Subcutaneous abdominal adipose tissue (tissue), 5 donors: Measurements from ENCODE around the gene NEK7.
"Not testable (repeated sequence)": the region's sequence is repeated elsewhere in the genome, so short reads cannot be mapped to it uniquely, and the experiment has no call there.

Source experiments
- H3K27ac ChIP-seq: one replicate; pipeline ENCODE4 v1.7.0; 2013; ENCODE audit warnings: low read depth, mild to moderate bottlenecking, inconsistent platforms, low read length, moderate library complexity
- H3K27me3 ChIP-seq, 5 donors: one replicate each; pipeline ENCODE4 v1.7.0; 2013; ENCODE audit warnings: low read length in 5 of 5, inconsistent platforms in 1 of 5; ENCODE audit not compliant: control insufficient read depth in 5 of 5, insufficient read depth in 4 of 5
- H3K36me3 ChIP-seq, 5 donors: one replicate each; pipeline ENCODE4 v1.7.0; 2013; ENCODE audit warnings: low read length in 5 of 5; ENCODE audit not compliant: control insufficient read depth in 5 of 5, insufficient read depth in 5 of 5
- H3K4me1 ChIP-seq, 5 donors: one replicate each; pipeline ENCODE4 v1.7.0; 2013; ENCODE audit warnings: low read length in 5 of 5, mild to moderate bottlenecking in 3 of 5, moderate library complexity in 1 of 5; ENCODE audit not compliant: control insufficient read depth in 5 of 5, insufficient read depth in 5 of 5
- H3K4me3 ChIP-seq, 5 donors: one replicate each; pipeline ENCODE4 v1.7.0; 2013; ENCODE audit warnings: low read length in 5 of 5, low read depth in 1 of 5
- H3K9ac ChIP-seq, 5 donors: one replicate each; pipeline ENCODE4 v1.7.0; 2013; ENCODE audit warnings: low read length in 5 of 5, mild to moderate bottlenecking in 4 of 5, moderate library complexity in 3 of 5
- H3K9me3 ChIP-seq, 5 donors: one replicate each; pipeline ENCODE4 v1.7.0; 2013; ENCODE audit warnings: low read length in 5 of 5; ENCODE audit not compliant: control insufficient read depth in 5 of 5
- donor health status: healthy.
- donor health status: healthy.
- donor health status: healthy.
- donor health status: healthy.
- donor health status: healthy.

The NEK7 gene

DNA sequence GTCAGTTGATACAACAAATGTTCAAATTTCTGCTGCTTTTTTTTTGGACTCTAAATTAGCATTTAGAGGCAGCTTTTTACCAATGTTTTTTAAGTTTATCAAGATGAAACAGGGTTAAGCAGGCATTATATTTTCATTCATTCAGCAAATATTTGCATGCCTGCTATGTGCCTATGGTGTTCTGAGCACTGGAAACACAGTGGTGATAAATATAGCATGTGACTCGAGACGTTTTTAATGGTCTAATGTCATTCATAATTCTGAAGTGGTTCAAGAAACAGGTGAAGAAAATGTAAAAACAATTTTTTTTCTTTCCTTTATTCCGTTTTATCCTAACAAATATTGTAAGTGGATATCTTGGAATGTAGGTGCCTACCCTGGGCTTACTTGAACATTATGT is 26.8 kb downstream of the NEK7 start:
- no peak overlapping the region for H3K27ac ChIP-seq
- H3K4me3 ChIP-seq, result no peak overlapping the region
- peaks cover 0 to 45% (median 31%) of the 10 kb centered on the region in 5 donors for H3K4me1 ChIP-seq
- no peaks in the 10 kb centered on the region for H3K9me3 ChIP-seq
- H3K36me3 ChIP-seq, result no peaks in the 10 kb centered on the region
- H3K9ac ChIP-seq, result no peak overlapping the region
- no peaks in the 10 kb centered on the region for H3K27me3 ChIP-seq

DNA sequence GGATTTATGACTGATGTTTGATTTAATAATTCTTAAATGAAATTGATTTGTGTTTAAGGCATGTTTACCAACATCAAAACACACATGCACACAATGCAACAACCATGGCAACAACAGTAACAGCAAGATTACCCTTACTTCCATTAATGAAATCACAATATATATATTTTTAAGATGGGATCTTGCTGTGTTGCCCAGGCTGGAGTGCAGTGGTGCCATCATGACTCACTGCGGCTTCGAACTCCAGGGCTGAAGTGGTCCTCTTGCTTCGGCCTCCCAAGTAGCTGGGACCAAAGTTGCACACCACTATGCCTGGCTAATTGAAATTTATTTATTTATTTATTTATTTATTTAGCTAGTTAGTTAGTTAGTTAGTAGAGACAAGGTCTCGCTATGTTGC is 27.7 kb downstream of the NEK7 start:
- Histone ChIP-seq H3K4me3 (no peak overlapping the region), H3K4me1 (peaks cover 0 to 41% (median 28%) of the 10 kb centered on the region in 5 donors), H3K27ac (no peak overlapping the region), H3K9ac (no peak overlapping the region), H3K9me3 (no peaks in the 10 kb centered on the region), H3K27me3 (no peaks in the 10 kb centered on the region), H3K36me3 (no peaks in the 10 kb centered on the region)

DNA sequence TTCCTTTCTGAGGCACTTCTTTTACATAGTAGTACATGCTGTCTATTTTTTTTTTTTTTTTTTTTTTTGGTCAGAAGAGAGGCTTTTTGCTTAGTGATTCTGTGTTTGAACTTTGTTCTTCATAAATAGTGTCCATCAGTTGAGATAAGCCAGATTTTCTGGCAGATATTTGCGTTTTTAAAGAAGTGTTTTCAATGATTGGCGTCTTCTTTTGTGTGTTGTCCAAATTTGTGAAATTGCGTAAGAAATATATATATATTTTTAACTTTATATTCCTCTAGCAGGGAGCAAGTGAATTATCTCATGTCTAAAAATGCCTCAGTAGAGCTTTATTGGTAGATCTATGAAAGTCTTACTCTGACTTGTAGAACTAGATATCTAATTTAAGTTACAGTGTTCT is 28.3 kb downstream of the NEK7 start:
- no peak overlapping the region for H3K27ac ChIP-seq
- H3K9ac ChIP-seq, result no peak overlapping the region
- peaks cover 0 to 35% (median 24%) of the 10 kb centered on the region in 5 donors for H3K4me1 ChIP-seq
- H3K4me3 ChIP-seq, result no peak overlapping the region
- no peaks in the 10 kb centered on the region for H3K27me3 ChIP-seq
- H3K36me3 ChIP-seq, result no peaks in the 10 kb centered on the region
- H3K9me3 ChIP-seq, result no peaks in the 10 kb centered on the region

DNA sequence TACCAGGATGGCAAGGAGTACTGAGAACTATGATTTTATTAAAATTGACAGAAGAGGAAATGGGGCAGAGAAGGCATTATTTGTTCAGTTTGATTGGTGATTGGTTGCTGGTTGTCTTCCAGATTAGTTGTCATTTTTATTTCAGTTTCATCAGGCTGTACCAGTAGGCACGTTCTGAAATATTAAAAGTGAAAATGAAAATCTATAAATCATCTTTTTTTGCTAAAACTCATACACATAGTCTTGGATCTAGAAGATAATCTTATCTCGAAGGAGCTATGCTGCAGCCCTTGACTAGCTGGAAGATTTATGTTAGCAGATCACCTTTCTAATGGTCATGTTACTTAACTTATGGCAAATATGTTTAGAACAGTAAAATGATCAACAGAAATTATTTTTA is 29.0 kb downstream of the NEK7 start:
- no peak overlapping the region for H3K4me3 ChIP-seq
- no peak overlapping the region for H3K27ac ChIP-seq
- no peaks in the 10 kb centered on the region for H3K9me3 ChIP-seq
- H3K36me3 ChIP-seq, result no peaks in the 10 kb centered on the region
- H3K9ac ChIP-seq, result no peak overlapping the region
- peaks cover 0 to 33% (median 25%) of the 10 kb centered on the region in 5 donors for H3K4me1 ChIP-seq
- H3K27me3 ChIP-seq, result no peaks in the 10 kb centered on the region

DNA sequence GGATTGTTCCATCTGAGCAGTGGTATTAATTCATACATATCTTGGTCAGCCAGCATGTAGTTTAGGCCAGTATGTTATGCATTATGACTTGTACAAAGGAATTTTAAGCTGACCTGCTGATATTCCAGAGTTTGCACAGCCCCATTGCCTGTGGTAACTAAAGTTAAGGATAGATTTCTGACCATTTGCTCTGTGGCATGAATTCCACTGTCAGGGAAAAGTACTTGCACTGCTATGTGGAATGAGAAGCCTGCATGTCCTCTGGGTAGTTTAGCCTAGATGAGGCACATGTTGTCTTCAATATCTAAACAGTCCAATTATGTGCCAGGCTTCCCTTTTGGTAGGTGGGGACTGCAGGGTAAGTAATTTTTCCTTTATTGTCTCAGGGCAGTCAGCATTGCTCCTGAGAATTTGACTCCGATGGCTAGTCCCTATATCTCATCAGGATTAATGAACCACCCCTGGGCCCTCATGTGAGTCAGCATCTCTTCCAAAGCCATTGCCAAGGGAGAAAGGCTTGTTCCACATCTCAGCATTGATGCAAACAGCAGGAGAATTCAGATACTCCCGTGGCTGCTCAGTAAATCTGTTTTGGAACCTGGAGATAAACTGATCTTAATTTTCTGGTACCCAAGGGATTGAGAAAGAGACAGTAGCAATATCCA is 30.2 kb downstream of the NEK7 start:
- no peaks in the 10 kb centered on the region for H3K9me3 ChIP-seq
- H3K4me3 ChIP-seq, result no peak overlapping the region
- no peaks in the 10 kb centered on the region for H3K36me3 ChIP-seq
- peaks cover 0 to 38% (median 30%) of the 10 kb centered on the region in 5 donors for H3K4me1 ChIP-seq
- H3K27me3 ChIP-seq, result no peaks in the 10 kb centered on the region
- no peak overlapping the region for H3K9ac ChIP-seq
- no peak overlapping the region for H3K27ac ChIP-seq

DNA sequence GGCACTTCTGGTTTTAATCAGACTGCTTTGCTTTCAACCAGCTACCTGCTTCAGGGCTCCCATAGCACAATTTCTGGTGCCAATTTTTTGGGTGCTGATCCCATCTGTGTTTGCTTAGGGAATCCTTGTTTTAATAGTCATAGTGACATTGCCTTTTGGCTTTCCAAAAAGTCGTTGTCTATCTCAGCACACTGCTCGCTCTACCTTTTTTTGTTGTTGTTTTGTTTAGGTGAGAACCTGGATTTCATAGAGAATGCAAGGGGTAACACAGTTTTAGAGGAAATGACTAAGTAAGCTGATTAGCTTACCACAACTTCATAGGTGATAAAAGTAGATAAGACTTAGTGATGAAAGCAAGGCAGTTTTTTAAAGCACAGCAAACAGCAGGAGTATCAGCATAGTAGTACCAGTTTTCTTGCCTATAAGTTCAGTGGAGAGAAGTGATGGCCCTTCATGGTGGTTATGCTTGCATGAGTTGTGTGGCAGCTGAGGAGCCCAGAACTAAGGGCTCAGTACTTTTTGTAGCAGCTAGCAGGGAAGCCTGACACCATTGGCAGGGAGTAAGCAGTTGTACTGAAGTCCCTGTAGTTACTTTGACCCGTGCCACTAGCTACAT is 31.3 kb downstream of the NEK7 start:
- H3K4me1 ChIP-seq, result peaks cover 0 to 38% (median 30%) of the 10 kb centered on the region in 5 donors
- H3K9ac ChIP-seq, result no peak overlapping the region
- no peaks in the 10 kb centered on the region for H3K9me3 ChIP-seq
- no peaks in the 10 kb centered on the region for H3K27me3 ChIP-seq
- H3K36me3 ChIP-seq, result no peaks in the 10 kb centered on the region
- no peak overlapping the region for H3K27ac ChIP-seq
- no peak overlapping the region for H3K4me3 ChIP-seq

DNA sequence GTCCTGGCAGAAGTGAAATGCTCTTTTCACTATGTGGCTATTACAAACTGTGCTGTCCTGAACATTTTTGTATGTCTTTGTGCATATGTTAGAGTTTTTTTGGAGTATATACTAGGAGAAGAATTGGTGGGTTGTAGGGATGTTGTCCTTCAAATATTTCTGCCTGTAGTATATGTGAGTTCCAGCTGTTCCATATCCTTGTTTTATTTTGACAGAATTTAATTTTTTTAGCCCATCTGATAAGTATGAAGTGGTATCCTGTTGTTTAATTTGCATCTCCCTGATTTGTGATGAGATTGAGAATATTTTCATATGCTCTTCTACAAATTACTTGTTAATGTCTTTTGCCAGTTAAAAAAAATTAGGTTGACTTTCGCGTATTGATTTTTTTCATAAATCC is 34.3 kb downstream of the NEK7 start:
- H3K4me3 ChIP-seq, result no peak overlapping the region
- H3K27me3 ChIP-seq, result no peaks in the 10 kb centered on the region
- no peak overlapping the region for H3K27ac ChIP-seq
- H3K9me3 ChIP-seq, result no peaks in the 10 kb centered on the region
- H3K4me1 ChIP-seq, result peaks cover 0 to 26% (median 17%) of the 10 kb centered on the region in 5 donors
- H3K9ac ChIP-seq, result peak overlapping the region in 1 of 5 donors; percentile 7
- no peaks in the 10 kb centered on the region for H3K36me3 ChIP-seq

DNA sequence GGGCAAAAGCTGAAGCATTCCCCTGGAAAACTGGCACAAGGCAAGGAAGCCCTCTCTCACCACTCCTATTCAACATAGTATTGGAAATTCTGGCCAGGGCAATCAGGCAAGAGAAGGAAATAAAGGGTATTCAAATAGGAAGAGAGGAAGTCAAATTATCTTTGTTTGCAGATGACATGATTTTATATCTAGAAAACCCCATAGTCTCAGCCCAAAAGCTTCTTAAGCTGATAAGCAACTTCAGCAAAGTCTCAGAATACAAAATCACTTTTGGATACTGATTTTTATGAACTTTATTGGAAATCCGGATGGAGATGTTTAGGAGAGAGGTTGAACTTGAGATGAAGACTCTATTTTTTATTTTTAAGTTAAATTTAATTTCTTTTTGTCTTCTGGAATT is 37.1 kb downstream of the NEK7 start:
- not testable (repeated sequence) for H3K9ac ChIP-seq, H3K27ac ChIP-seq, H3K36me3 ChIP-seq, H3K4me1 ChIP-seq, H3K9me3 ChIP-seq, H3K27me3 ChIP-seq, H3K4me3 ChIP-seq

DNA sequence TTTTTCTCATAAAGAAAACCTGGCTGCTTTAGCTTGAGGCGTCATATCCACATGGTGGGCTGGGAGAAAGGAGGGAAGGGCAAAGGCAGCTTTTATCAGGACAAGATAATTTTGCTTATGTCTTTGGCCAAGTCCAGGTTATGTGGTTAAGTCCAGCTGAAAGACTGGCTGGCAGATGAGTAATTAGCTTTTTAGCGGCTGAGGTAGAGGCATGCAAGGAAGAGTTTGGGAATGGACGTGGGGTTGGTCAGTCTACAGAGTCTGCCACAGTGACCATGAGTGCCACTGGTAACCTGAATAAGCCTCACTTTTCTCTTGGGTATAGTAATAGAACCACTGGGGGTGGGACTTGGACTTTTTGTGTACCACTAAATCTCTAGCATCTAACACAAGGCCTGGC is 39.8 kb downstream of the NEK7 start:
- Histone ChIP-seq H3K27ac (no peak overlapping the region), H3K27me3 (no peaks in the 10 kb centered on the region), H3K36me3 (no peaks in the 10 kb centered on the region), H3K9ac (no peak overlapping the region), H3K4me1 (peaks cover 0 to 22% (median 13%) of the 10 kb centered on the region in 5 donors), H3K4me3 (no peak overlapping the region), H3K9me3 (no peaks in the 10 kb centered on the region)

DNA sequence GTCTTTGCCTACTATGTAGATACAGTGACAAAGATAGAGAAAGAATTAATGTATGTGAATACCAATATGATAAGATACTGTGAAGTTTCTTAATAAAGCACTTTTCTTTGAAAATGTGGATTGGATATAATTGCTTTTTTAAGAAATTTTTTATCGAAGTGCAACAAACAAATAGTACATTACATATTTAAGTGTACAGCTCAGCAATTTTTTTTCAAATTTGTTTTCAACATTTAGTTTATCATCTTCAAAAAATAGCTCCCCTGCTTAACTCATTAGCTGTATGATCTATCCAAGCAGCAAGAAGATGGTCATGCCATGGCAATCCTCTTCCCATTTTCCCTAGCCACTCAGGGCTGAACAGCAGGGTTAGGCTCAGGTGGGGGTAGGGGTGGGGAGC is 40.5 kb downstream of the NEK7 start:
- H3K4me3 ChIP-seq, result no peak overlapping the region
- H3K4me1 ChIP-seq, result peaks cover 0 to 22% (median 13%) of the 10 kb centered on the region in 5 donors
- H3K9me3 ChIP-seq, result no peaks in the 10 kb centered on the region
- no peak overlapping the region for H3K27ac ChIP-seq
- no peaks in the 10 kb centered on the region for H3K27me3 ChIP-seq
- no peak overlapping the region for H3K9ac ChIP-seq
- no peaks in the 10 kb centered on the region for H3K36me3 ChIP-seq
